Peyer's patch (tissue), 4 donors: Measurements from ENCODE around the gene FAM114A1. TPM values are rescaled to one million over a fixed set of nuclear protein-coding genes. Genes with fewer than 3 reads are reported as not detected.

Source experiments
- DNase-seq, 3 donors: peaks; one replicate each; pipeline ENCODE4 v3.0.0-alpha.2; 2017 to 2019
- H3K27ac ChIP-seq, 4 donors: fragments of 200-600 bp; sonication (generic); one replicate each; pipeline ENCODE4 v1.5.1; 2016 to 2019
- H3K27me3 ChIP-seq, 2 donors: fragments of 200-600 bp; sonication (generic); one replicate each; pipeline ENCODE4 v1.5.1; 2019
- H3K36me3 ChIP-seq, 3 donors: fragments of 200-600 bp; sonication (generic); one replicate each; pipeline ENCODE4 v1.5.1; 2016 to 2019
- H3K4me1 ChIP-seq, 4 donors: fragments of 200-600 bp; sonication (generic); one replicate each; pipeline ENCODE4 v1.5.1; 2016 to 2019
- H3K4me3 ChIP-seq, 4 donors: fragments of 200-600 bp; sonication (generic); 1 replicate in 3 of 4; 2 replicates in 1 of 4; pipeline ENCODE4 v1.5.1; 2016 to 2019; ENCODE audit warnings: mild to moderate bottlenecking in 1 of 4
- H3K9me3 ChIP-seq, 4 donors: fragments of 200-600 bp; sonication (generic); one replicate each; pipeline ENCODE4 v1.5.1; 2016 to 2019; ENCODE audit warnings: mild to moderate bottlenecking in 1 of 4
- CTCF ChIP-seq, 6 experiments: fragments of 450-650 bp in 4 of 6; fragments of 200-600 bp in 2 of 6; sonication (generic) in 1 of 6; IDR thresholded peaks; one replicate each; pipeline ENCODE4 v1.5.1; 2017 to 2019; ENCODE audit warnings: antibody characterized with exemption in 6 of 6, mild to moderate bottlenecking in 3 of 6, moderate library complexity in 1 of 6
- POLR2A ChIP-seq, 2 donors: fragments of 450-650 bp; IDR thresholded peaks; one replicate each; pipeline ENCODE4 v1.5.1; 2017; ENCODE audit warnings: antibody characterized with exemption in 2 of 2, mild to moderate bottlenecking in 2 of 2, moderate library complexity in 2 of 2
- total RNA-seq, 4 donors: library from RNA; depleted of rRNA; stranded (reverse); fragments of >200 nt; gene quantifications; one replicate each; pipeline ENCODE4 v1.1.0, GENCODE V29; 2016

FAM114A1 gene
- total RNA-seq, 4 donors from 2014 or later: 52.2 to 106 (median 69.0) TPM

- Histone ChIP-seq H3K27me3 (no peaks in the 10 kb centered on the region), H3K36me3 (no peaks in the 10 kb centered on the region), H3K4me3 (no peak overlapping the region), H3K27ac (no peak overlapping the region), H3K4me1 (no peaks in the 10 kb centered on the region), H3K9me3 (no peaks in the 10 kb centered on the region)
- no peak for DNase-seq
- no peak for TF ChIP-seq CTCF (IDR thresholded peaks at IDR 0.05)
- TF ChIP-seq POLR2A (IDR thresholded peaks at IDR 0.05): no peak
These were observed 101.1 kb downstream of the FAM114A1 start for GRCh38 chr4:38968668-38969067.

- Histone ChIP-seq H3K4me3 (no peak overlapping the region), H3K9me3 (no peaks in the 10 kb centered on the region)
- no peak for TF ChIP-seq CTCF (IDR thresholded peaks at IDR 0.05)
- TF ChIP-seq POLR2A (IDR thresholded peaks at IDR 0.05): no peak
These were observed 108.7 kb downstream of the FAM114A1 start for GRCh38 chr4:38976308-38976707.

GRCh38 chr4:38979081-38979480, 111.5 kb downstream of the FAM114A1 start:
- TF ChIP-seq CTCF (IDR thresholded peaks at IDR 0.05): no peak
- no peak for TF ChIP-seq POLR2A (IDR thresholded peaks at IDR 0.05)
- Histone ChIP-seq H3K9me3 (no peaks in the 10 kb centered on the region), H3K27ac (no peak overlapping the region), H3K4me1 (no peaks in the 10 kb centered on the region), H3K27me3 (no peaks in the 10 kb centered on the region), H3K36me3 (no peaks in the 10 kb centered on the region), H3K4me3 (no peak overlapping the region)
- no peak for DNase-seq

More at GRCh38 chr4:38976308-38976707, 108.7 kb downstream of the FAM114A1 start:
- Histone ChIP-seq H3K36me3 (no peaks in the 10 kb centered on the region), H3K4me1 (no peaks in the 10 kb centered on the region), H3K27ac (no peak overlapping the region), H3K27me3 (no peaks in the 10 kb centered on the region)
- no peak for DNase-seq

- Histone ChIP-seq H3K27ac (no peak overlapping the region), H3K9me3 (no peaks in the 10 kb centered on the region), H3K4me3 (no peak overlapping the region), H3K4me1 (no peaks in the 10 kb centered on the region), H3K36me3 (no peaks in the 10 kb centered on the region), H3K27me3 (no peaks in the 10 kb centered on the region)
- TF ChIP-seq CTCF (IDR thresholded peaks at IDR 0.05): no peak
- no peak for TF ChIP-seq POLR2A (IDR thresholded peaks at IDR 0.05)
- DNase-seq: no peak
These were observed 112.1 kb downstream of the FAM114A1 start for GRCh38 chr4:38979511-38980230.

GRCh38 chr4:38980903-38981676, 113.5 kb downstream of the FAM114A1 start:
- no peak for DNase-seq
- no peaks in the 10 kb centered on the region for H3K9me3 ChIP-seq
- TF ChIP-seq POLR2A (IDR thresholded peaks at IDR 0.05): no peak
- no peak for TF ChIP-seq CTCF (IDR thresholded peaks at IDR 0.05)
- no peak overlapping the region for H3K27ac ChIP-seq
- no peak overlapping the region for H3K4me3 ChIP-seq
- H3K36me3 ChIP-seq: no peaks in the 10 kb centered on the region
- no peaks in the 10 kb centered on the region for H3K4me1 ChIP-seq
- H3K27me3 ChIP-seq: no peaks in the 10 kb centered on the region
